Measurements from ENCODE around the gene CCL14. TPM values are rescaled to one million over a fixed set of nuclear protein-coding genes. Genes with fewer than 3 reads are reported as not detected.
"Not testable (repeated sequence)": the region's sequence is repeated elsewhere in the genome, so short reads cannot be mapped to it uniquely, and the experiment has no call there.

Gene CCL14
- polyA plus RNA-seq, 1 of the 3 experiments (the other 2 are of a cell fraction), result not detected

DNA sequence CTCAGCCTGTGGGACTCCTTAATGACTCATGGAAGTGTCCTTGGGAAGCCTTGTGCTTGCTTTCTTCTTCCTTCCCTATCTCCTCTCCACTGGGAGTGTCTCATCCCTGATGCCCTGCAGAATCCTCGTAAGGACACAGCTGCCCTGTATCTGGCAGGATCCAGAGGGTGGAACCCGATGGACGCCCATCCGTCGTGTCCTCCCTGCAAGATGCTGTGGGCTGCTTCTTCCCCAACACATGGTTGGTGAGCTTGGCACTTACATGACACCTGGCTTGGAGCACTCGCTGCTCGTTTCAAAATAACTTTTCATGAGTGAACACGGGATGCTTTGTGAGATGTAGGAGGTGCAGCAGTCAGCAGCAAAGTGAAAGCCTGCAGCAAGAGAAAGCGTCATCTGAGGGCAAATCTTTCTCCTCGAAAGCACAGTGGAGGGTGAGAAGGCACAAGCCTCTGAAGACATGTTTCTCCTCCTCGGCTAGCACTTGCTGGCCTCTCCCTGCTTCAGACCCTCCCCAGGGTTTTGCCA, 11.6 kb upstream of the CCL14 start:
- Histone ChIP-seq H3K27ac (ENCODE audit: low read depth in 2 of 2, low read length in 1 of 2) (no peak overlapping the region), H3K79me2 (ENCODE audit: insufficient read depth) (no peaks in the 10 kb centered on the region), H3K4me2 (no peak overlapping the region), H3K9me2 (no peaks in the 10 kb centered on the region), H3K9me3 (no peaks in the 10 kb centered on the region), H2AFZ (ENCODE audit: low read depth) (no peak overlapping the region), H3K27me3 (ENCODE audit: insufficient read depth) (no peaks in the 10 kb centered on the region; the same call in 1 of the 2 replicates), H3K4me3 (ENCODE audit: low read depth in 2 of 2, low read length in 1 of 2) (no peak overlapping the region), H3K9ac (no peak overlapping the region), H4K20me1 (ENCODE audit: insufficient read depth) (no peaks in the 10 kb centered on the region), H3F3A (replicated peaks; ENCODE audit: insufficient read depth) (no peaks in the 10 kb centered on the region), H3K36me3 (replicated peaks in 1 of 2; ENCODE audit: control insufficient read depth in 1 of 2, insufficient read depth in 2 of 2, low read length in 1 of 2) (no peaks in the 10 kb centered on the region), H3K4me1 (ENCODE audit: control insufficient read depth in 1 of 2, insufficient read depth in 2 of 2, low read depth in 1 of 2, low read length in 1 of 2) (no peaks in the 10 kb centered on the region)
- POLR2A ChIA-PET, result no interaction called here
- no peak for DNase-seq
- TF ChIP-seq REST (IDR thresholded peaks at IDR 0.05; ENCODE audit: low read depth, low read length), result no peak
- no peak for TF ChIP-seq ZBTB33 (IDR thresholded peaks at IDR 0.05; ENCODE audit: borderline replicate concordance, low read depth)
- TF ChIP-seq YY1 (IDR thresholded peaks at IDR 0.05; ENCODE audit: low read depth), result no peak
- no peak for TF ChIP-seq RXRA (IDR thresholded peaks at IDR 0.05; ENCODE audit: borderline replicate concordance, low read depth)
- TF ChIP-seq ELF1 (IDR thresholded peaks at IDR 0.05), result no peak
- no peak for TF ChIP-seq EP300 (IDR thresholded peaks at IDR 0.05; ENCODE audit: borderline replicate concordance in 1 of 2, low read depth in 1 of 2, low read length in 1 of 2)
- TF ChIP-seq, protein P1, sequence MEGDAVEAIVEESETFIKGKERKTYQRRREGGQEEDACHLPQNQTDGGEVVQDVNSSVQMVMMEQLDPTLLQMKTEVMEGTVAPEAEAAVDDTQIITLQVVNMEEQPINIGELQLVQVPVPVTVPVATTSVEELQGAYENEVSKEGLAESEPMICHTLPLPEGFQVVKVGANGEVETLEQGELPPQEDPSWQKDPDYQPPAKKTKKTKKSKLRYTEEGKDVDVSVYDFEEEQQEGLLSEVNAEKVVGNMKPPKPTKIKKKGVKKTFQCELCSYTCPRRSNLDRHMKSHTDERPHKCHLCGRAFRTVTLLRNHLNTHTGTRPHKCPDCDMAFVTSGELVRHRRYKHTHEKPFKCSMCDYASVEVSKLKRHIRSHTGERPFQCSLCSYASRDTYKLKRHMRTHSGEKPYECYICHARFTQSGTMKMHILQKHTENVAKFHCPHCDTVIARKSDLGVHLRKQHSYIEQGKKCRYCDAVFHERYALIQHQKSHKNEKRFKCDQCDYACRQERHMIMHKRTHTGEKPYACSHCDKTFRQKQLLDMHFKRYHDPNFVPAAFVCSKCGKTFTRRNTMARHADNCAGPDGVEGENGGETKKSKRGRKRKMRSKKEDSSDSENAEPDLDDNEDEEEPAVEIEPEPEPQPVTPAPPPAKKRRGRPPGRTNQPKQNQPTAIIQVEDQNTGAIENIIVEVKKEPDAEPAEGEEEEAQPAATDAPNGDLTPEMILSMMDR (IDR thresholded peaks at IDR 0.05), result no peak
- TF ChIP-seq, protein P2, sequence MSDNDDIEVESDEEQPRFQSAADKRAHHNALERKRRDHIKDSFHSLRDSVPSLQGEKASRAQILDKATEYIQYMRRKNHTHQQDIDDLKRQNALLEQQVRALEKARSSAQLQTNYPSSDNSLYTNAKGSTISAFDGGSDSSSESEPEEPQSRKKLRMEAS (IDR thresholded peaks at IDR 0.05; ENCODE audit: low read depth), result no peak
- TF ChIP-seq MXI1 (IDR thresholded peaks at IDR 0.05; ENCODE audit: low read depth, low read length), result no peak
- TF ChIP-seq FOXJ3 (CRISPR knock-in tag; IDR thresholded peaks at IDR 0.05), result no peak
- no peak for TF ChIP-seq TEAD4 (IDR thresholded peaks at IDR 0.05; ENCODE audit: borderline replicate concordance, insufficient read depth)
- no peak for TF ChIP-seq GATA2 (CRISPR knock-in tag; IDR thresholded peaks at IDR 0.05)
- no peak for TF ChIP-seq RFX5 (IDR thresholded peaks at IDR 0.05; ENCODE audit: low read length)
- TF ChIP-seq CHD2 (IDR thresholded peaks at IDR 0.05; ENCODE audit: low read length, partially characterized antibody), result no peak
- TF ChIP-seq, protein P3, sequence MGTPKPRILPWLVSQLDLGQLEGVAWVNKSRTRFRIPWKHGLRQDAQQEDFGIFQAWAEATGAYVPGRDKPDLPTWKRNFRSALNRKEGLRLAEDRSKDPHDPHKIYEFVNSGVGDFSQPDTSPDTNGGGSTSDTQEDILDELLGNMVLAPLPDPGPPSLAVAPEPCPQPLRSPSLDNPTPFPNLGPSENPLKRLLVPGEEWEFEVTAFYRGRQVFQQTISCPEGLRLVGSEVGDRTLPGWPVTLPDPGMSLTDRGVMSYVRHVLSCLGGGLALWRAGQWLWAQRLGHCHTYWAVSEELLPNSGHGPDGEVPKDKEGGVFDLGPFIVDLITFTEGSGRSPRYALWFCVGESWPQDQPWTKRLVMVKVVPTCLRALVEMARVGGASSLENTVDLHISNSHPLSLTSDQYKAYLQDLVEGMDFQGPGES (IDR thresholded peaks at IDR 0.05; ENCODE audit: low read depth, low read length), result no peak
- TF ChIP-seq JUND (IDR thresholded peaks at IDR 0.05), result no peak
- CTCF ChIA-PET, result no interaction called here
- 3% methylated on average over 11 of the region's 11 CpGs for WGBS (ENCODE audit: low lambda C conversion rate)

DNA sequence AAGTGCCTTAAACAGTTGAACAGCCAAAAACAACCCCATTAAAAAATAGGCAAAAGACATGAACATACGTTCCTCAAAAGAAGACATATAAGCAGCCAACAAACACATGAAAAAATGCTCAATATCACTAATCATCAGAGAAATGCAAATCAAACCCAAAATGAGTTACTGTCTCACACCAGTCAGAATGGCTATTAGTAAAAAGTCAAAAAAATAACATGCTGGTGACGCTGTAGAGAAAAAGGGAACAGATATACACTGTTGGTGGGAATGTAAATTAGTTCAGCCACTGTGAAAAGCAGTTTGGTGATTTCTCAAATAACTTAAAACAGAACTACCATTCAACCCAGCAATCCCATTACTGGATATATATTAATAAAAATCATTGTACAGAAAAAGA, 8.8 kb upstream of the CCL14 start:
- H3K27me3 ChIP-seq (ENCODE audit: insufficient read depth); H3F3A ChIP-seq (replicated peaks; ENCODE audit: insufficient read depth); H3K9me2 ChIP-seq; H3K4me2 ChIP-seq; H4K20me1 ChIP-seq (ENCODE audit: insufficient read depth); H2AFZ ChIP-seq (ENCODE audit: low read depth); H3K27ac ChIP-seq (ENCODE audit: low read depth in 2 of 2, low read length in 1 of 2); CTCF ChIA-PET; H3K4me3 ChIP-seq (ENCODE audit: low read depth in 2 of 2, low read length in 1 of 2); H3K9ac ChIP-seq; H3K9me3 ChIP-seq; H3K36me3 ChIP-seq (replicated peaks in 1 of 2; ENCODE audit: control insufficient read depth in 1 of 2, insufficient read depth in 2 of 2, low read length in 1 of 2); H3K79me2 ChIP-seq (ENCODE audit: insufficient read depth); POLR2A ChIA-PET; H3K4me1 ChIP-seq (ENCODE audit: control insufficient read depth in 1 of 2, insufficient read depth in 2 of 2, low read depth in 1 of 2, low read length in 1 of 2); DNase-seq: not testable (repeated sequence)
- WGBS (ENCODE audit: low lambda C conversion rate), result 7% methylated on average over 2 of the region's 2 CpGs

All from SK-N-SH (cell line).